C1 segment of cervical spinal cord (tissue), 14 donors: ENCODE data around the gene HSCB.
"Not testable (repeated sequence)": the region's sequence is repeated elsewhere in the genome, so short reads cannot be mapped to it uniquely, and the experiment has no call there.

ENCODE experiments used
- DNase-seq, 14 donors: peaks; one replicate each; lab custom pipeline; 2025; lab: John Stamatoyannopoulos, UW

Gene HSCB, protein sequence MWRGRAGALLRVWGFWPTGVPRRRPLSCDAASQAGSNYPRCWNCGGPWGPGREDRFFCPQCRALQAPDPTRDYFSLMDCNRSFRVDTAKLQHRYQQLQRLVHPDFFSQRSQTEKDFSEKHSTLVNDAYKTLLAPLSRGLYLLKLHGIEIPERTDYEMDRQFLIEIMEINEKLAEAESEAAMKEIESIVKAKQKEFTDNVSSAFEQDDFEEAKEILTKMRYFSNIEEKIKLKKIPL

DNA sequence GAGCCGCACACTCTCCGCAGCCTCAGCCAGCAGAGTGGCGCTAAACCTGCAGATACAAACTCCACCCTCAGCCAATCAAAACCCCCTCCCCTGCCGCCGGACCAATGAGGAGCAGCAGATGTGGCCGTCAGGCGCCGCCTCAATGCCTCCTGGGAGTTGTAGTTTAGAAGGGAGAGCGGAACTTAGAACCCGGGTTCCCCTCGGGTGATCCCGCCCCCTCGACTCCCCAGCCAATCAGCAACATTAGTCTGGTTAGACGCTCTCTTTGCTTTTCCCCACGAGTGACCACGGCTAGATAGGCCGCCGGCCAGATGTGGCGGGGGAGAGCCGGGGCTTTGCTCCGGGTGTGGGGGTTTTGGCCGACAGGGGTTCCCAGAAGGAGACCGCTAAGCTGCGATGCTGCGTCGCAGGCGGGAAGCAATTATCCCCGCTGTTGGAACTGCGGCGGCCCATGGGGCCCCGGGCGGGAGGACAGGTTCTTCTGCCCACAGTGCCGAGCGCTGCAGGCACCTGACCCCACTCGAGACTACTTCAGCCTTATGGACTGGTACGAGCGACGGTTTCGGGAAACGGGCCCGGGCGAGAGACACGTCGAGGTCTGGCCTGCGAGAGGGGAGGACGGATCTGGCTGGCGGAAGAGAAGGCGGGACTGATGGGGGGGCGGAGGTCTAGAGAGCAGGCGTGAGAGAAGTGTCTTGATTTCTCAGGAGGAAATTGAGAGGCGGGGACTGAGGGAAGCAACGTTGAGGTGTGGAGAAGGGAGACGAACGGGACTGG is at the start of gene HSCB, which contains the start of gene CHEK2:
TSS of gene HSCB (plus strand) at position 255 of the 777 bp plus-strand sequence. CDS start at position 312, 57 bp downstream.
TSS of gene CHEK2 (minus strand) at position 36 of the 777 bp plus-strand sequence. CDS start 7,099 bp downstream, outside the sequence.
- DNase-seq: peak; percentile 65 to 98 (median 95)

DNA sequence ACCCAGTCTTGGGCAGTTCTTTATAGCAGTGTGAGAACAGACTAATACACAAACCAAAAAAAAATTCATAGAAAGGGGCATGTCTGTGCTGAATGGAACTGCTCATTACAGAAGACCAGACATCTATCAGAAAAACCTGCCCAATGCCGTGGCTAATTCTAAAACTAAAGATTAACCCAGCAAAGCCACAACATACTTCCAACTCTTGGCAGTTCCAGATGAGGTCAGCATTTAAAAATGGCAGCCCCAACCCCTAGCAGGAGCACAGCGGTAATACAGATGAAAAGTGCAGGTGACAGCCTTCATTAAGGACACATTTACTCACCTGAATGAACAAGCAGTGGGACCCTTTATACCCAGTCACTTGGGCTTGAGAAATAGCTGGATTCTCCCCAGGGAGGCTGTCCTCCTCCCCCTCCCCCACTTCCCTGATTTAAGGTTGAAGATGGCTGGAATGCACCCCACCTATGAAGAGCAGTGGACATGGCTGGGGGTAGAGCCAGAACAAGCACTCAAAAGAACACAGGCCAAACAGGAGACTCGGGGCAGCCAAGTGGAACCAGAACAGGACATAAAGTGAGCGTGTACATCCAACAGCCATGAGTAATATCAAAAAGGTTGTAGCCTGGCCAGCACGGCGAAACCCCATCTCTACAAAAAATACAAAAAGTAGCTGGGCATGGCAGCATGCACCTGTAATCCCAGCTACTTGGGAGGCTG is 48.6 kb upstream of the HSCB start:
- DNase-seq: not testable (repeated sequence)

DNA sequence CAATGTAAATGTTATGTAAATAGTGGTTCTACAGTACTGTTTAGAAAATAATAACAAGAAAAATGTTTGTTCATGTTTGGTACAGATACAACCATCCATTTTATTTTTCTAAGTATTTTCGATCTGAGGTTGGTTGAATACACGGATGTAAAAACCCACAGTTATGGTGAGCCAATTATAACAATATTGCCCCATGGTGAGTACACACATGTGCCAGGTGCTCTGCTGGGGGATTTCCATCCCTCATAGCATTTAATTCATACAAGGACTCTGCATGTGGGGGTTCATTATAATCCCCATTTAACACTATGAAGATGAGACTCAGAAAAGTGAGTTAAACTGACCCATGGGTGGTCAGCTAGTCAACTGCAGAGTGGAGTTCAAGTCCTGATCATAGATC is 38.9 kb upstream of the HSCB start:
- DNase-seq: no peak

DNA sequence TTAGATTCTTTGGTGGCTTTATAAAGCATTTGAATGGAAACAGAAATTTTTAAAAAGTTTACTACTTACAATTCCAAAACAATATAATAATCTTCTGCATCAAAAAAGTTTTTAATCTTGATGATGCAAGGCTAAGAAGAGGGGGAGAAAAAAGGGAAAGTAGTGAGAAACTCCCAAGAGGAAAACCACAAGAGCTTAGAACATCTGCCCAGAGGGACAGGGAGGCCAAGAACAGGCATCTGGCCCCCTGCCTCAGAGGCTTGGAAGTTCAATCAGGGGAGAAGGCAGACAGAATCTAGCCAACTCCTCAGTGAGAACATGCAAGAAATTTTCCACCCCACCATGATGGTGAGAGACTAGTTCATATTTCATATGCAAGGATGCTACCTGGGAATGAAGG is 38.4 kb upstream of the HSCB start:
- no peak for DNase-seq

DNA sequence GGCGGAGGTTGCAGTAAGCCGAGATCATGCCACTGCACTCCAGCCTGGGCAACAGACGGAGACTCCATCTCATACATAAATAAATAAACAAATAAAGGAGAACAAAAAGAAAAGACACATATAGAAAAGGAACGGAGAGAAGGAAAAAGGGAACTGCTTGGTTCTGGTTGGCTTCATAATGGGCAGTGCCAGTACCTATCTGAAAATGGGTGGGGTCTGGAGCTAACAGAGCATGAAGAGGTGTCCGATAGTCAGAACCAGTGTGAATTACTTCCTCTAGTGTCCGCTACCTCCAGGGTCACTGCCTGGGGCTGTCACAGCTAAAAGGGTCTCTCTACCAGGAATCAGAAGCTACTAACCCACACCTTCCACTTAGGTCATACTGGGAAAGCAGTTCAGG is 35.0 kb upstream of the HSCB start:
- no peak for DNase-seq

DNA sequence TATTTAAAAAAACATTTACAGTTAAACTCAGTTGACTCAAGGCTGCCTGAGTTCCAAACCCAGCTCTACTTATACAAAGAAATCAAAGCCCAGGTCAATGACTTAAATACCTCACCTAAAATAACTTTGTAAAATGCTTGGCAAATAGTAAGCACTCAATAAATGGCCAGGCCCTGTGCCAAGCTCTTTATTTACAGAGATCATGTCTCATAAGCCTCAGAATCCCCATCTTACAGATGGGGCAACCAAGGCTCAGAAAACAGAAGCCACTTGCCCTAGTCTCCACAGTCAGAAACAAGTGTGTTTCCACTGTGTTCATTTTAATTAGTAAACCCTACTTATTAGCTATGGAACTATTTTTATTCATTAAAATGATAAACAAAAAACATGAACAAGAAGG is 31.7 kb upstream of the HSCB start:
- no peak for DNase-seq

DNA sequence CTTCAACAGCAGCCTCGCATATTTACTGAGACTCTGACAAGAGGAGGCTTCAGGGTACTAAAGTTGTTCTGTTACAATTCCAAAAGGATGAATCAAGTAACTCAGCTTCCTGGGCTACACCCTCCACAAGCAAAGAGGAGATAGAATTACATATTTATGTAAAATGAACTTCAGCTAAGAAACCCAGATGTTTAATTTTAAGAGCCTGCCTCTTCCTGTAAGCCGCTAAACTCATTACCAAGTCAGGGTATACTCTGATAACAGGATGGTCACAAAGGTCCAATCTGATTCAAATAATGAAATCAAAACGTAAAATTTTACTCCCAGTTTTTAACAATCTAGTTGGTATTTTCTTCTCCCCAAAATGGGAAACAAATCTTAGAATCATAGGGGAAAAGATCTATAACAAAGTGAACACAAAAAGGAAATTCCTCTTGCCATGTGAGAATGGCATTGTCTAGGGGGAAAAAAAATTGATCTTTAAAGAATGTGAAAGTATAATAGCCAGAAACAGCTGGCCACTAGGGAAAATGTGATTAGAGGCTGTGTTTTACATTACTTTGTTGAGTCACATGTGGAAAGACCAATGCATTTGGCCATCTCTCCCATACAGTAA is 31.2 kb upstream of the HSCB start:
- DNase-seq: no peak

DNA sequence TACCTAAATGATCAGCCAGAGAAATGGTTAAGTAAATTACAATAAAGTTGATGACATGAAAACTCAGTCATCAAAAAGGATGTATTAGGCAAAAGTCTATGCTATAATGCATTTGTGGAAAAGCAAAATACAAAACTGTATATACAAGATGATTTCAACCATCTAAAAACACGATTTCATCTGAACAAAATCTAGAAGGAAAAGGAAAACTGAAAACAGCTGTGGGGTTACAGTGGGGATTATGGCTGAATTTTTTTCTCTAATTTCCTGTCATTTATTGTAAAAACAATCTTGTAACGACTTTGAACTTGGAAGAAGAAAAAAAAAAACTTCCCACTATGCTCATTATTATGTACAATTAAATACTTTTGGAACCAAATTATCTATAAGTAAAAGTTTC is 30.5 kb upstream of the HSCB start:
- no peak for DNase-seq

DNA sequence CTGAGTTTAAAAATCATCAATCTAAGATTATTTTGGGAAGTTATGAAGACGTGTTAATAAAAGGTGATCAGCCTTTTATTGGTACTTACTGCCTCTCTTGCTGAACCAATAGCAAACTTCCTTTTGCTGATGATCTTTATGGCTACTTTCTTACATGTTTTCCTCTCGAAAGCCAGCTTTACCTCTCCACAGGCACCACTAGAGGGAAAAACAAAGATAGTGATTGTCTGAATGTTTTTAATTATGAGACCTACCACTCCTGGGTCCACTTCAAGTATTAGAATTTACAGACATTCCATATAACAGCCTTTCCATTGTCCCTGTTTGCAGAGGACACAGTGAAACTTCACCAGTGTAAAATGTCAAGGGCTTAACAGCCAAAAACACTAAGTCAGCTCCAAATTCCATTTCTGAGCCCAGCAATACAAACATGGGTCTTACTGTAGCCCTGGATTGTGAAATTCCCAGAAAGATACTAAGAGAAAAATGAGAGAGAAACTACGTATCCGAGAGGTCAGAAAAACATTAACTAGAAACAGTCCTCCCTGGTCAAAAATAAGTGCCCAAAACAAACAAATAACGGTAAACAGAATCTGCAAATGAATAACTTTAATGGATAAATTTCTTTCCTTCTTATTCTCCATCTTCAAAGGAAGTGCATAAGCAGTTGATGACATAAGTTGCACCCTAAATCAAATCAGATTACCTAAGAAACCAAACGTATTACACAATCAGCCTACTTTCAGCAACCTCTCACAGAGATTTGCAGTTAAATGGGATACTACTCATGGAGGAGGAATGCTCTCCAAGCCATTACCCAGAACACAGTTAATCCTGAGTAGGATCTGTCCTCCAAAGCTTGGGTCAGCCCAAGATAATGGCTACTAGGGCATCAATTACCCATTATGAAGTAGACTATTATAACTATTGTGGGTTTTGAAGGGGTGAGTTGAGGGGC is 29.7 kb upstream of the HSCB start:
- no peak for DNase-seq

DNA sequence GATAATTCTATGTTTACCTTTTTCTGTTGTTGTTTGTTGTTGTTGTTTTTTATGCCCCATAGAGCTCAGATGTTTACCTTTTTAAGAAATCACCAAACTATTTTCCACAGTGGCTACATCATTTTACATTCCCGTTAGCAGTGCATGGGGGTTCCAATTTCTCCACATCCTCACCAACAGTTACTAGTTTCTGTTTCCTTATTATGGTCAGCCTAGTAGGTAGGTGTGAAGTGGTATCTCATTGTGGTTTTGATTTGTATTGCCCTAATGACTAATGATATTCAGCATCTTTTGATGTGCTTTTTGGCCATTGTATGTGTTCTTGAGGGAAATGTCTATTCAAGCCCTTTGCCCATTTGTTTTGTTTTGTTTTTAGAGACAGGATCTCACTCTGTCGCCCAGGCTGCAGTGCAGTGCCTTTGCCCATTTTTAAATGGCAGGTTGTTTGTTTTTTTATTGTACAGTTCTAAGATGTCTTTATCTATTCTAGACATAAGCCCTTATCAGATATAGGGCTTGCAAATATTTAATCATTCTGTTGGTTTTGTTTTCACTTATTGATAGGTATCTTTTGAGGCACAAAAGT is 27.7 kb upstream of the HSCB start:
- DNase-seq: no peak

DNA sequence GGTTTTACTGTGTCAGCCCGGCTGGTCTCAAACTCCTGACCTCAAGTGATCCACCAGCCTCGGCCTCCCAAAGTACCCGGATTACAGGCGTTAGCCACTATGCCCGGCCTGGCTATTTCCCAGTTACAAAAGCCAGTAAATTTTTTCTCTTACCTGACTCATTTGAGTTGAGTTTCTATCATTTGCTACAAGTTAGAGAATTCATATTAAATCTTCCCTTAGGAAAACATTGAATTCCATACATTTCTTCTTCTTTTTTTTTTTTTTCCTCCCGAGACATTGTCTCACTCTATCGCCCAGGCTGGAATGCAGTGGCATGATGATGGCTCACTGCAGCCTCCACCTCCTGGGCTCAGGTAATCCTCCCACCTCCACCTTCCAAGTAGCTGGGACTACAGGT is 26.2 kb upstream of the HSCB start:
- no peak for DNase-seq

DNA sequence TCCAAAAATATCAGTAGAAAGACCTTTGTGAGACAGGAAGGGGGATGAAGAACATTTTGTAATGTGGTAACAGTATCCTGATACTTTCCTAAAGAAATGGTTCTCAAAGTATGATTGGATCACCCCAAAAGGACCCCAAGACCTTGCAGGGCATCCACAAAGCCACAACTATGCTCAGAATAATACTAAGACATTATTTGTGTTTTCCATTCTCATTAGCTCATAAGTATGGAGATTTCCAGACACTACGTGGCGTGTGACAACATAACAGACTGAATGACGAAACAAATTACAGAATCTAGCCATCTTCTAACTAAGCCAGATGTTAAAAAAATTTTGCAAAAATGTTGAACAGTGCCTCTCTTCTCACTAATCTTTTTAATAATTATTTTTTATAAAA is 25.2 kb upstream of the HSCB start:
- DNase-seq: no peak

DNA sequence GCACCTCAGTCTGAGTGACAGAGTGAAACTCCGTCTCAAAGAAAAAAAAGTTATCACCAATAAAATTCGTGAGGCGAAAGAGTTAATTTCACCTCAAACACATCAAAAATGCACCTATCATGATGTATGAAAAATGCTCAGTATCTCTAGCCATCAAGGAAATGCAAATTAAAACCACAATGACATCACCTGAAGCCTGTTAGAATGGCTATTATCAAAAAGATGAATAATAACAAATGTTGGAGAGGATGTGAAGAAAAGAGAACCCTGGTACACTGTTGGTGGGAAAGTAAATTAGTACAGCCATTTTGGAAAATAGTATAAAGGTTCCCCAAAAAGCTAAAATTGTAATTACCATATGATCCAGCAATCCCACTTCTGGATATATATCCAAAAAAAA is 23.8 kb upstream of the HSCB start:
- DNase-seq: no peak

DNA sequence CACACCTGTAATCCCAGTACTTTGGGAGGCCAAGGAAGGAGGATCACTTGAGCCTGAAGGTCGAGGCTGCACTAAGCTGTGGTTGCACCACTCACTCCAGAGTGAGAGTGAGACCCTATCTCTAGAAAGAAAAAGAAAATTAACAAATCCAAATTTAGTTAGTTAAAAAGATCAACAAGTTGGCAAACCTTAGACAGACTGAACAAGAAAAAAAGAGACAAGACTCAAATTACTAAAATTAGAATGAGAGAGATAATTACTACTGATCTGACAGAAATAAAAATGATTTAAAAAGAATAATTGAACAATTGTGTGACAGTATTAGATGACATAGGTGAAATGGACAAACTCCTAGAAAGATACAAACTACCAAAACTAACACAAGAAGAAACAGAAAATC is 13.8 kb upstream of the HSCB start:
- DNase-seq: no peak

DNA sequence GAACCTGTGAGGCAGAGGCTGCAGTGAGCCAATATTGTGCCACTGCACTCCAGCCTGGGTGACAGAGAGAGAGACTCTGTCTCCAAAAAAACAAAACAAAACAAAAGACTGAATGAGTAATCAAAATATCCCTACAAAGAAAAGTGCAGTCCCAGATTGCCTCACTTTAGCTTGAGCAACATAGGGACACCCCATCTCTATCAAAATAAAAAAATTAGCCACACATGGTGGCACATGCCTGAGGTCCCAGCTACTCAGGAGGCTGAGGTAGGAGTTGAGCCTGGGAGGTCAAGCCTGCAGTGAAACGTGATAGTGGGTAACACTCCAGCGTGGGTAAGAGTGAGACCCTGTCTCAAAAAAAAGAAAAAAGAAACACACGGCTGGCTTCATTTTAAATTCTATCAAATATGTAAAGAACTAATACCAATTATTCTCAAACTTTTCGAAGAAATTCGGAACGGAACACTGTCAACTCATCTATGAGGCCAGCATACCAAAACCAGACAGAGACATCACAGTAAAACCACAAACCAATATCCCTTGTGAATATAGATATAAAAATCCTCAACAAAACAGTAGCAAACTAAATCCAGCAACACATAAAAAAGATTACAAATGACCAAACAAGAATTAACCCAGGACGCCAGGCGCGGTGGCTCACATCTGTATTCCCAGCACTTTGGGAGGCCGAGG is 13.1 kb upstream of the HSCB start:
- no peak for DNase-seq

DNA sequence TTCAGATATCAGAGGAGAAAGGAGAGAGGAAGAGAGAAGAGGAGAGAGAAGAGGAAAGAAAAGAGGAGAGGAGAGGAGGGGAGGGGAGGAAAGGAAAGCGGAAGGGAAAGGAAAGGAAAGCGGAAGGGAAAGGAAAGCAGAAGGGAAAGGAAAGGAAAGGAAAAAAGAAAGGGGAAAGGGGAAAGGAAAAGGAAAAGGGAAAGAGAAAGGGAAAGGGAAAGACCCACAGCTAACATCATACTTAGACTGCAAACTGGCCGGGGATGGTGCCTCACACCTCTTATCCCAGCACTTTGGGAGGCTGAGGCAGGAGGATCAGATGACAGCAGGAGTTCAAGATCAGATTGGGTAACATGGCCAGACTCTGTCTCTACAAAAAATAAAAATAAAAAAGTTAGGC is 11.7 kb upstream of the HSCB start:
- no peak for DNase-seq

DNA sequence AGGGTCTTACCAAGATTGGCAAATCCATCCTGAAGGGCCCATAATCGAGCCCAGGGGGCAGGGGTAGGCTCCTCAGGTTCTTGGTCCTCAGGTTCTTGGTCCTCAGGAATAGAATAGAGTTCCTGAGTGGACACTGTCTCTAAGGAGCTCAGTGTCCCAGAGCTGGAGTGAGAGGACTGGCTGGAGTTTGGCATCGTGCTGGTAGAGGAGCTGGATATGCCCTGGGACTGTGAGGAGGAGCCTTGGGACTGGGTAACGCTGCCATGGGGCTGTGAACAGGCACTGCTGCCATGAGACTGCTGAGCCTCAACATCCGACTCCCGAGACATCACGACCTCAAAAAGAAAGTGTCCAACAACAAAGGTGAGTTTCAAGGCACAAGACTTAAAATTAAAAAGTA is 7.4 kb upstream of the HSCB start:
- DNase-seq: no peak

DNA sequence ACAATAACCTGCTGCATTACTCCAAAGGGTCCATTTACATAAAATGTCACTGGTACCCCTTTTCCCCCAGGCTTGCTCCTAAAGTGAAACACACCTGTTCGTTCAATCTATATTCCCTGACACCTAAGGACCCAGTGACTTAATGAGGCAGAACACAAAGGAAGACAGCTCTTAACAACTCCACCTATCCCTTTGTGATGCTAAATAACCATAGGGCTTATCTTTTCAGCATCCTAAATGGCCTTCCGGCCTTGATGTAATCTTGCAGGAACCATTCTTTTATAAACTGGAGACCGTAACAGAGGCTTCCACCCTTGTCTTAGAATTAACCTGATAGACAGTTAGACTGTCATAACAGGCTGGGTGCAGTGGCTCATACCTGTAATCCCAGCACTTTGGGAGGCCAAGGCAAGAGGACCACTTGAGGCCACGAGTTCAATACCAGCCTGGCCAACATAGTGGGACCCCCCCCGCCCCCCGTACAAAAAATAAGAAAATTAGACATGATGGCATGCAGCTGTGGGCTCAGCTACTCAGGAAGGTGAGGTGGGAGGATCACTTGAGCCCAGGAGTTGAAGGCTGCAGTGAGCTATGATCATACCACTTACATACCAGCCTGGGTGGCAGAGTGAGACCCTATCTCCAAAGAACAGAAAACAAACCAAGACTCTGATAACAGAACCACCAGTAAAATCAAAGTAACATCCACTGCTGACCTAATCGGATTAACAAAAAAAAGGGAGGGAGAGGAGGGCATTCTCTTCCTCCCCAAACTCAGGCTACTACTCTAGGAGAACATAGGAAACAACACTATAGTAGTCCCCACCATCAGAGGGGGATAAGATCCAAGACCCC is 5.3 kb upstream of the HSCB start:
- no peak for DNase-seq

DNA sequence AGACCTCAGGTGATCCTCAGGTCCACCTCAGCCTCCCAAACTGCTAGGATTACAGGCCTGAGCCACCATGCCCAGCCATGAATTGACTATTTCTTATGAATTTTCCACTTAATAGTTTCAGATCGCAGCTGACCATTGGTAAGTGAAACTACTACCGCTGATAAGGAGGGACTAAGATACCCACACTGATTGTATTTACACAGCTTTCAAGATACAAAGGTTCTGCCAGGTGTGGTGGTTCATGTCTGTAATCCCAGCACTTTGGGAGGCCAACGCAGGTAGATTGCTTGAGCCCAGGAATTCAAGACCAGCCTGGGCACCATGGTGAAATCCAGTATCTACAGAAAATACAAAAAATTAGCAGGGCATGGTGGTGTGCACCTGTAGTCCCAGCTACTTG is 4.1 kb upstream of the HSCB start:
- no peak for DNase-seq
